Heart left ventricle (tissue), 16 donors: Measurements from ENCODE around the gene PAN3. TPM values are rescaled to one million over a fixed set of nuclear protein-coding genes. Genes with fewer than 3 reads are reported as not detected.

ENCODE experiments used
- ATAC-seq, 4 donors: fragments of 200-7000 bp; cut with Tn5 transposase; one replicate each; pipeline ENCODE4 v1.9.1; 2020 to 2022; ENCODE audit warnings: moderate library complexity in 4 of 4, mild to moderate bottlenecking in 3 of 4, moderate number of reproducible peaks in 1 of 4
- DNase-seq, 5 donors: peaks; one replicate each; pipeline ENCODE4 v3.0.0-alpha.2; 2020
- H3K27ac ChIP-seq, 12 donors: fragments of 200-600 bp; sonication (generic) in 4 of 12; one replicate each; pipeline versions ENCODE4 v1.5.0 to v1.8.0; 2016 to 2022; ENCODE audit warnings: mild to moderate bottlenecking in 2 of 12
- H3K27me3 ChIP-seq, 9 donors: fragments of 200-600 bp; sonication (generic) in 2 of 9; one replicate each; pipeline versions ENCODE4 v1.5.1 to v1.8.0; 2016 to 2022; ENCODE audit warnings: mild to moderate bottlenecking in 3 of 9
- H3K36me3 ChIP-seq, 9 donors: fragments of 200-600 bp; sonication (generic) in 2 of 9; one replicate each; pipeline versions ENCODE4 v1.5.0 to v1.8.0; 2018 to 2022; ENCODE audit warnings: mild to moderate bottlenecking in 2 of 9
- H3K4me1 ChIP-seq, 12 donors: fragments of 200-600 bp; sonication (generic) in 4 of 12; one replicate each; pipeline versions ENCODE4 v1.5.0 to v1.8.0; 2016 to 2022; ENCODE audit warnings: mild to moderate bottlenecking in 3 of 12
- H3K4me3 ChIP-seq, 12 donors: fragments of 200-600 bp; sonication (generic) in 4 of 12; one replicate each; pipeline versions ENCODE4 v1.5.0 to v1.8.0; 2017 to 2022; ENCODE audit warnings: mild to moderate bottlenecking in 9 of 12, moderate library complexity in 4 of 12
- H3K9me3 ChIP-seq, 12 donors: fragments of 200-600 bp; sonication (generic) in 4 of 12; one replicate each; pipeline versions ENCODE4 v1.5.0 to v1.8.0; 2016 to 2022; ENCODE audit warnings: mild to moderate bottlenecking in 1 of 12
- POLR2A ChIP-seq, 2 donors: fragments of 450-650 bp; IDR thresholded peaks; one replicate each; pipeline ENCODE4 v1.6.1; 2017; ENCODE audit warnings: antibody characterized with exemption in 2 of 2, mild to moderate bottlenecking in 2 of 2, moderate library complexity in 2 of 2
- WGBS, 4 donors: extraction: QIAGEN DNeasy Blood & Tissue Kit in 2 of 4; methylation state at CpG; one replicate each; pipeline versions ENCODE4 v1.1.5 to v1.1.7; 2013 to 2018; 5-methylcytosine and 5-hydroxymethylcytosine counted together
- intact Hi-C, 10 donors: fragments of 100-400 bp; cut with DNase I; formaldehyde crosslinking; loops; one replicate each; pipeline versions ENCODE4 v1.11.1 to v1.14.2; 2022
- polyA plus RNA-seq, 2 donors: library from polyadenylated mRNA; stranded (reverse); fragments of 200-250 nt; gene quantifications; one replicate each; pipeline ENCODE4 v1.2.3, GENCODE V29; 2013
- total RNA-seq, 9 donors: library from RNA; depleted of rRNA in 2 of 9; stranded (reverse); fragments of >200 nt in 2 of 9; fragmentation: NEBNext Ultra II Directional in 3 of 9; extraction: Animal tissue kit (Norgen Biotek cat#: 25700) in 3 of 9; gene quantifications; one replicate each; pipeline versions ENCODE4 v1.1.0 to v1.2.4, GENCODE V29; 2016 to 2023
- TF ChIP-seq, protein P1 (sequence below), 12 donors: fragments of 200-600 bp; sonication (generic) in 4 of 12; IDR thresholded peaks; one replicate each; pipeline versions ENCODE4 v1.5.0 to v1.8.0; 2018 to 2022; ENCODE audit warnings: antibody characterized with exemption in 12 of 12, mild to moderate bottlenecking in 5 of 12
- donor health status: ischemic (EF 13 %, LVEDD 7.1; RV severe dilation, severe dysfunction).
- donor health status: healthy with polysubstance abuse.
- donor health status: DM: no; HTN: yes; CAD: no.
- donor health status: DM: no; HTN: no; CAD: no.
- donor health status: ischemic (EF 25% LVEDD 6.9; RV normal size, moderate dysfunction).
- donor health status: ischemic (EF 25% LVEDD 5.7; RV mildly dilated, moderate dysfunction).
- donor health status: healthy.
- donor health status: DM: yes; HTN: yes; CAD: no.
- donor health status: ischemic (EF 35%, LVEDD 5.7; RV mildly dilated, moderate dysfunction).
- donor health status: nonischemic (EF 11% LVEDD 7.7; RV severe dilation, severe dysfunction).
- donor health status: DM: yes; HTN: yes; CAD: no.
- donor health status: PGD.
- donor health status: ischemic (EF 29% LVEDD 5.4; RV normal size, mild dysfunction).
- donor health status: nonischemic (EF 23%, LVEDD 6.1; RV moderate dilation, normal function).

Gene PAN3
- total and polyA plus RNA-seq, 11 donors = 4.1 to 18.8 (median 9.2) TPM

DNA sequence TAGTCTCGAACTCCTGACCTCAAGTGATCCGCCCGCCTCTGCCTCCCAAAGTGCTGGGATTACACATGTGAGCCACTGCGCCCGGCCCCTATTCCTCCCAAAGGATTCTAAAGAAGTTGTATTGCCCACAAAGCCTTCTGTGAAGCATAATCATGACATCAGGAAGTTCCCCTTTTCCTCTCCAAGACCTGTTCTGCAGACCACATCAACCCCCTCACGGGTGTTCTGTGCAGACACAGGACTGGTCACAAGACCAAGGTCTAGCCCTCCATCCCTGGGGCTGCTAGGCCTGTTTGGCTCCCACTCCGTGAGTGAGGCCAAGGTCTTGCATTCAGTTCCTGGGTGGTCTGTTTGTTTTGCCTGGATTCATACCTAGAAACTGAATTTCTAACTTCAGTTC lies 178.5 kb downstream of the PAN3 start:
- DNase-seq = no peak
- TF ChIP-seq, protein P1, sequence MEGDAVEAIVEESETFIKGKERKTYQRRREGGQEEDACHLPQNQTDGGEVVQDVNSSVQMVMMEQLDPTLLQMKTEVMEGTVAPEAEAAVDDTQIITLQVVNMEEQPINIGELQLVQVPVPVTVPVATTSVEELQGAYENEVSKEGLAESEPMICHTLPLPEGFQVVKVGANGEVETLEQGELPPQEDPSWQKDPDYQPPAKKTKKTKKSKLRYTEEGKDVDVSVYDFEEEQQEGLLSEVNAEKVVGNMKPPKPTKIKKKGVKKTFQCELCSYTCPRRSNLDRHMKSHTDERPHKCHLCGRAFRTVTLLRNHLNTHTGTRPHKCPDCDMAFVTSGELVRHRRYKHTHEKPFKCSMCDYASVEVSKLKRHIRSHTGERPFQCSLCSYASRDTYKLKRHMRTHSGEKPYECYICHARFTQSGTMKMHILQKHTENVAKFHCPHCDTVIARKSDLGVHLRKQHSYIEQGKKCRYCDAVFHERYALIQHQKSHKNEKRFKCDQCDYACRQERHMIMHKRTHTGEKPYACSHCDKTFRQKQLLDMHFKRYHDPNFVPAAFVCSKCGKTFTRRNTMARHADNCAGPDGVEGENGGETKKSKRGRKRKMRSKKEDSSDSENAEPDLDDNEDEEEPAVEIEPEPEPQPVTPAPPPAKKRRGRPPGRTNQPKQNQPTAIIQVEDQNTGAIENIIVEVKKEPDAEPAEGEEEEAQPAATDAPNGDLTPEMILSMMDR (IDR thresholded peaks at IDR 0.05) = no peak
- no peak for TF ChIP-seq POLR2A (IDR thresholded peaks at IDR 0.05)
- peak overlapping the region in 1 of 12 donors; percentile 7 for H3K27ac ChIP-seq

GRCh38 chr13:28318496-28318895 lies 180.2 kb downstream of the PAN3 start:
- no peak for DNase-seq
- no peaks in the 10 kb centered on the region for H3K9me3 ChIP-seq
- ATAC-seq = no peak
- H3K4me1 ChIP-seq = peaks cover 0 to 40% (median 15%) of the 10 kb centered on the region in 12 donors
- no peaks in the 10 kb centered on the region for H3K27me3 ChIP-seq
- no peak overlapping the region for H3K4me3 ChIP-seq
- intact Hi-C loops = loop anchor here in 1 of 10 donors (10.0 kb wide), 1 partner anchor 476 kb away; no protein-coding TSS in a partner anchor
- peaks cover 0 to 43% (median 5%) of the 10 kb centered on the region in 9 donors for H3K36me3 ChIP-seq
- no peak overlapping the region for H3K27ac ChIP-seq
- TF ChIP-seq, protein P1 (IDR thresholded peaks at IDR 0.05) = no peak
- TF ChIP-seq POLR2A (IDR thresholded peaks at IDR 0.05) = no peak
- 54 to 66% (median 60%) methylated on average over 7 of the region's 7 CpGs for WGBS, 4 donors

More for the DNA sequence above, 178.5 kb downstream of the PAN3 start:
- no peak for ATAC-seq
- H3K4me1 ChIP-seq = peaks cover 0 to 29% (median 12%) of the 10 kb centered on the region in 12 donors
- peaks cover 0 to 59% (median 9%) of the 10 kb centered on the region in 9 donors for H3K36me3 ChIP-seq
- WGBS, 4 donors = 81 to 93% (median 86%) methylated on average over 4 to 7 of the region's 7 CpGs
- intact Hi-C loops = loop anchor here in 1 of 10 donors (10.0 kb wide), 1 partner anchor 478 kb away; no protein-coding TSS in a partner anchor
- no peak overlapping the region for H3K4me3 ChIP-seq
- no peaks in the 10 kb centered on the region for H3K27me3 ChIP-seq
- no peaks in the 10 kb centered on the region for H3K9me3 ChIP-seq

DNA sequence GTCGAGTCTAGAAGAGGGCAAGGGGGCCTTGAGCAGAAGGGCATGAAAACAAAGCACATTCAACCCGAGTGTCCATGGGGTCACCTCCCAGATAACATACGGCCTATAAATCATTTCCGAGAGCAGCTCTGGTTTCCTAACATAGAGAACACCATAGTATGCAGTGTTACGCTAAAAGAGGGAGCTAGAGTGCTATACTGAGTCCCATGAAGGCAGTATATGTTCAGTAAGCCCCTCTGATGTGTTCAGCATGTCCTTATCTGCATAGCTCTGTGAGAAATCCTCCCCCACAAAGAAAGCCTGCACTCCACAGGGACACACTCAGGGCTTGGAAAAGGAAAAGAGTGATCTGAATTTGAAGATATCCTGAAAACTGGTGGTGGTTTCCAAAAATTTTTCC lies 181.2 kb downstream of the PAN3 start:
- ATAC-seq (no peak), DNase-seq (no peak)
- Histone ChIP-seq H3K27ac (no peak overlapping the region), H3K4me3 (no peak overlapping the region), H3K36me3 (peaks cover 0 to 37% (median 5%) of the 10 kb centered on the region in 9 donors), H3K9me3 (no peaks in the 10 kb centered on the region), H3K27me3 (no peaks in the 10 kb centered on the region), H3K4me1 (peaks cover 0 to 50% (median 22%) of the 10 kb centered on the region in 12 donors)
- WGBS, 4 donors = 82 to 87% (median 85%) methylated on average over 5 of the region's 5 CpGs
- TF ChIP-seq, protein P1 (IDR thresholded peaks at IDR 0.05) = no peak
- TF ChIP-seq POLR2A (IDR thresholded peaks at IDR 0.05) = no peak
- intact Hi-C loops = loop anchor here in 1 of 10 donors (10.0 kb wide), 1 partner anchor 475 kb away; no protein-coding TSS in a partner anchor

- Histone ChIP-seq H3K4me1 (peaks cover 4 to 57% (median 27%) of the 10 kb centered on the region in 12 donors), H3K36me3 (peaks cover 0 to 37% (median 5%) of the 10 kb centered on the region in 9 donors), H3K27ac (peak overlapping the region in 1 of 12 donors; percentile 15), H3K4me3 (no peak overlapping the region), H3K9me3 (no peaks in the 10 kb centered on the region), H3K27me3 (no peaks in the 10 kb centered on the region)
- DNase-seq = no peak
- 91 to 95% (median 91%) methylated on average over 6 of the region's 6 CpGs for WGBS, 4 donors
- TF ChIP-seq, protein P1 (IDR thresholded peaks at IDR 0.05) = no peak
- no peak for TF ChIP-seq POLR2A (IDR thresholded peaks at IDR 0.05)
- no peak for ATAC-seq
- intact Hi-C loops = loop anchor here in 8 of 10 donors (5.0 to 10.0 kb wide), 9 partner anchors 82 to 477 kb away; partner anchors contain the start of gene FLT1 (in 2 of the 8)
These were observed 181.9 kb downstream of the PAN3 start for GRCh38 chr13:28320209-28320608.
